OCI-M2 (cell line): ENCODE results near the gene SMLR1.

ENCODE experiments used
- DNase-seq: peaks from one replicate; lab custom pipeline; 2025; ENCODE audit not compliant: unreplicated experiment; lab: John Stamatoyannopoulos, UW

The SMLR1 gene

DNA sequence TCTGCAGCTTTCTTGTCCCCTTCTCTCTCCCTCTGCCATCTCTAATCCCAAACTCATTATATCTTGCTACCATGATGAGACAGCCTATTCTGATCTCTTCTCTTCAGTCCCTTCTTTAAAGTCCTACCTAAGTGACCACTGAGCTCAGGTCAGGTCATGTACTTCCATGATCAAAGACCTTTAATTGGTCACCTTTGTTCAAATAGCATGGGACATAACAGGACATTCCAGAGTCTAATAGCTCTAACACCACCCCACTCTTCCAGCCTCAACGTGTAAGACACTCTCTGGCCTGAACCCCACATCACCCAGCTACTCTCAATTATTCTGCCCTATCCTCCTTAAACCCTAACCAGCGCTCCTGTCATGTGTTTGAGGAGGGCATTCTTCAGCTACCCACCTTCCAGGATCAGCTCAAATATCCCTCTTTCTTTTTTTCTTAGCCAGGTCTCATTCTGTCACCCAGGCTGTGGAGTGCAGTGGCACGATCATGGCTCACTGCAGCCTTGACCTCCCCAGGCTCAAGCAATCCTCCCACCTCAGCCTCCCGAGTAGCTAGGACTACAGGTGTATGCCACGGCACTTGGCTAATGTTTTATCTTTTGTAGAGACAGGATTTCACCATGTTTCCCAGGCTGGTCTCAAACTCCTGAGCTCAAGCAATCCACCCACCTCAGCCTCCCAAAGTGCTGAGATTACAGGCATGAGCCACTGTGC lies 2.1 kb upstream of the SMLR1 start:
- no peak for DNase-seq

DNA sequence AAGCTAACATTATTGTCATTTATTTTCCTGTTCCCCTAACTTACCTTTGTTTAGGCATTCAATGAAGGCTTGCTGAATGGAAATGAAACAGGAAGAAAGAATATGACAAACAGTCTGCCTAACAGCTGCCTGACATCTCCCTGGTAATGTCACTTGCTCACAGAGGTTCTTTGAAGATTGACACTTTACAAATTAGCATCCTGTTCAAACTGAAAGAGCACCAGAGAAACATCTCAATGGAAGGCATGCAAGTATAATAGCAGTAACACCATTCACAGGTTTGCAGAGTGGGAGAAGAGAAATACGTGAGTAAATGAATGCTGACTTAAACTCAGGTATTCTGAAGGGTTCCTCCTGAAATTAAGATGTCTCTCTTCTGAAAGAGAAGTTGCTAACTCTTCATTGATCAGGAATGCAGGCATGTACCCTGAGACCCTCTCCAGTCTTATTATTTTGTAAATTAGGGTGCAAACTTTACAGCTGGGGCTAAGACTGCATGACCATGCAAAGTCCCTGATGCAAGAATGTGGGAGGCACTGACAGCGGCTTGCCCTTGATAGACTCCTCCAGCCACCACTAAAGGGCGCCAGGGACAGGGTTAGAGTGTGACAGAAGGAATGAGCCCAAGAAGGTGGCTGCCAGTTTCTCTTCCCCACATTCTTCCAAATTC lies 1.3 kb upstream of the SMLR1 start:
- DNase-seq, result no peak

GRCh38 chr6:130826442-130827246 lies 562 bp upstream of the SMLR1 start:
- no peak for DNase-seq

DNA sequence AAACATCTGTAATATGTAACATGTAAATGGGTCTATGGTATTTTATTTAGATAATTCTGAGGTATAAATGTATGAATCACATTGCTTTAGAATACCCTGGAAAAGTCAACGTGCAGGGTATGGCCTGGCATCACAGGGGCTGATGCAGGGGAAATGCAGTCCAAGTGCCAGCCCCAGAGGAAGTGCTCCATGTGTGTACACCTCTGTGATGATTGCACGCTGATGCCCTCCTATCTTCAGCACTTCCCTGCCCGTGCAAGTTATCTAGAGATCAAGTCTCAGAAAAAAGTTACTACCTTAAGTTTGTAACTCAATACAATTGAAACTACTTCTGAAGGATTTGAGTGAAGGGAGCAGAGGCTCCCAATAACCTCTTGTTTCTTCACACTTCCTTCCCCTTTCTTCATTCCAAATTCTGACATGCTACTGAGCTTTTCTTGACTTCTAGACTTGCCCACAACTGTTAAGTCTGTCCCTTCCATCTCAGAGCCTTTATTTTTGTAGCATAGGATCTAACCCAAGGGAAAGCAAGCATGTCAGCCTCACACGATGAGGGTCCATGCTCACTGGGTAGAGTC lies 2.2 kb downstream of the SMLR1 start:
- DNase-seq, result no peak

- no peak for DNase-seq
Observed at GRCh38 chr6:130831607-130832006, 4.4 kb downstream of the SMLR1 start.

- DNase-seq, result no peak
Observed at GRCh38 chr6:130833569-130833968, 6.4 kb downstream of the SMLR1 start.

DNA sequence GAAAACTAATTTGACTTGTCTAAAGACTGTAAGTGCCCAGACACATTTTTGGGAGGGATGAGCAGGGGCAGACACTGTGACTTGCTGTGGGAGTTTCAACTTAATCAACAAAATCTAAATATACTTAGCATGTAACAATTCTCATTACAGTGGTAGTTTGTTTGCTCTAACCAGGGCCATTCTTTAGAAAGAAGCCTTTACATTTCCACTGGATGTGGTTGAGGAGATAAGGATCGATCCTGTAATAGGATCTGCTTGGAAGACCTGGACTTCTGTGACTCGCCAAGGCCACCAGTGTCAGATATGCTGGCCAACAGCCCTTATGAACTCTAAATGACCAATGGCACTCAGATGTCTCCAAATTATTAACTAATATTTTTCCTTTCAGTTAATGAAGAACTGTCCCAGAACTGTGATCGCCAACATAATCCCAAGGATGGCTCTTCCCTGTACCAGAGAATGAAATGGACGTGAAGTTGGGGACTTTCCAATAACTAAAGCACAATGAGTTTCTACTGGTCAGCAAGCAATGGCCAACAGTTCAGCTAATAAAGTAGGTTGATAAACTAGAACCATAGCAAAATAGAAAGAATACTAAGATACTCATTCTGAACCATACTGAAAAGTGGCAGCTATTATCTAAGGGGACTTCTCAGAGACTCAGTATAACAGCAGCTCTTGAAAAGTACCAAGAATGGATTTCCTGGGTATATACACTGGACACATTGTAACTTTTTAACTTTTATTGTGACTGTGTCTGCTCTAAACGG lies 7.5 kb downstream of the SMLR1 start:
- DNase-seq, result no peak

GRCh38 chr6:130836055-130836640 lies 8.9 kb downstream of the SMLR1 start:
- DNase-seq, result no peak

DNA sequence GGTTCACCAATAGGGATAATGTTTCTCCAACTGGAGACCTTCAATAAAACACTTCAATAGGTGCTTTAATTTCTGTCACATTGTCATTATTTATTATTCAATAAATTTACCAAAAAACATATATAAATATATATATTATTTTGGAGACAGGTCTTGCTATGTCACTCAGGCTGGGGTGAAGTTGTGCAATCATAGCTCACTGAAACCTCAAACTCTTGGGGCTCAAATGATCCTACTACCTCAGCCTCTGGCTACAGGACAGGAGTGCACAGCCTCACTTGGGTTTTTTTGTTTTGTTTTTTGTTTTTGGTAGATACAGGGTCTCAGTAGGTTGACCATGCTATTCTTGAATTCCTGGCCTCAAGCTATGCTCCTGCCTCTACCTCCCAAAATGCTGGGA lies 9.9 kb downstream of the SMLR1 start:
- no peak for DNase-seq

- no peak for DNase-seq
Observed at GRCh38 chr6:130838250-130838860, 11.1 kb downstream of the SMLR1 start.

- no peak for DNase-seq
Observed at GRCh38 chr6:130838951-130839350, 11.7 kb downstream of the SMLR1 start.

DNA sequence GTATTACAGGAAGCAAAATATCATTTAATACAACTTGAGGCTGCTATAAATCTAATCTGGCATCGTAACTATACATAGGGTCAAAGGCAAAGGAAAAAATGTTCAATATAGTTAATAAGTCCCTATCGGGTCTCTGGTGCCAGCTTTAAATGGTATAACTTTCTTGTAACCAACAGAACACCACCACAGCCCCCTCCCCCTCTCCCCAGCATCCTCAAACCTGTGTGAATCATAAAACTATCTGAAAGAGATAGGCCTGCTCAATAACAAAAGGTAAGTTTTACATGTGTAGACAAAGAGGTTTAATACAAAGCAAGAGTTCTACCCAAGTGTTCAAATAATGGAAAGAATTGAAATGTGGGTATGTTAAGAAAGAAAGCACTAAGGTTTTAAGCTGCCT lies 12.2 kb downstream of the SMLR1 start:
- DNase-seq, result no peak

GRCh38 chr6:130840050-130840449 lies 12.8 kb downstream of the SMLR1 start:
- DNase-seq, result no peak

GRCh38 chr6:130841128-130841728 lies 14.0 kb downstream of the SMLR1 start:
- DNase-seq, result no peak

- no peak for DNase-seq
Observed at GRCh38 chr6:130843575-130844320, 16.5 kb downstream of the SMLR1 start.

DNA sequence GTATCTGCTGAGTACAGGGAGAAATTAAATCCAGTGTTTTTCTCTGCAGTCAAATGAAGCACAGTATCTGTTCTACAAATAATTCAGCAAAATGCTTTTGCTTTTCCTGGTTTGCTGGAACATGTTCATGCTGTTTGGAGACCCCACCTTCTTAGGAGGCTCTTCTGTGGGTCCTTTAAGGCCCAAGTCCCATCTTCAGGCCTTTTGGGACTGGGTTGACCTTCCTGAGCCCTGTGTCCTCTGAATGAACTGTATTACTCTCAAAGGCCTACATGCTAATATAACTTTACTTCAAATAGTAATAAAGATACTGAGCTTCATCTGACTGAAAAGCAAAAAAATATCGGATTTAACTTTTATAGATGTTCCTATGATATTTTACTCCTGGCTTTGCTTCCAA lies 19.3 kb downstream of the SMLR1 start:
- DNase-seq, result no peak

GRCh38 chr6:130847001-130847910 lies 20.1 kb downstream of the SMLR1 start:
- DNase-seq, result no peak

DNA sequence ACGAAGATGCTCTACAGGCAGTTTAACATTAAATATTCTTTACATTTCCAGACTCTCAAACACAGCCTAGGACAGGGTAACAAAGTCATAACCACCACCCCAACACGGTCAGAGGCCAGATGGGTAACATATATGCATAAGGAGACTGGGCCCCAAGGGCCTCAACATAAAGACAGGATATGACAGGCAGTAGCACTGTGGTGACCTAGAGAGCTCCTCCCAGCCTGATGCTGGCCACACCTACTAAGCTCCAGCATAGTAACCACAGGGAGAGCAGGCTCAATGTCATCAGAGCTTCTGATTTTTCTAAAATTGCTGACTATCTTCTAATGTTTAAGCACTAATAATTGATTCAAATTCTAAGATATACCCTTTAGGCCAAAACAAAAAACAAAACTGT lies 21.7 kb downstream of the SMLR1 start:
- no peak for DNase-seq
